Naive thymus-derived CD4-positive, alpha-beta T cell (primary cell): ENCODE results near the gene ULBP1. TPM values are rescaled to one million over a fixed set of nuclear protein-coding genes. Genes with fewer than 3 reads are reported as not detected.
"Not testable (repeated sequence)": the region's sequence is repeated elsewhere in the genome, so short reads cannot be mapped to it uniquely, and the experiment has no call there.

ENCODE experiments used
- ATAC-seq: fragments of 150-1000 bp; cut with Tn5 transposase; 2 replicates; pipeline ENCODE4 v1.10.0; 2021; ENCODE audit warnings: mild to moderate bottlenecking, moderate library complexity
- CTCF ChIA-PET: fragments of 350-600 bp; sonication (Branson Sonifier 250); formaldehyde crosslinking; loops from one replicate; lab custom pipeline; 2021; ENCODE audit warnings: antibody characterized with exemption; lab: Charles Lee
- POLR2A ChIA-PET: fragments of 350-600 bp; sonication (Branson Sonifier 250); formaldehyde crosslinking; loops from one replicate; lab custom pipeline; 2021; ENCODE audit warnings: antibody characterized with exemption, inconsistent platforms; lab: Charles Lee
- DNase-seq, 9 donors: peaks; one replicate each; pipeline versions ENCODE4 v3.0.0 to v3.0.0-alpha.2; 2020 to 2022; ENCODE audit warnings: mixed read lengths in 1 of 9
- H3K27ac ChIP-seq: one replicate; pipeline ENCODE4 v1.7.0; 2013; ENCODE audit warnings: mild to moderate bottlenecking, low read depth, low read length, moderate library complexity
- H3K27me3 ChIP-seq, 2 donors: one replicate each; pipeline ENCODE4 v1.7.0; 2013; ENCODE audit warnings: low read length in 2 of 2, mild to moderate bottlenecking in 2 of 2, moderate library complexity in 2 of 2; ENCODE audit not compliant: control insufficient read depth in 2 of 2, insufficient read depth in 2 of 2
- H3K36me3 ChIP-seq, 3 experiments: 1 replicate in 2 of 3; 2 replicates in 1 of 3; pipeline ENCODE4 v1.7.0; 2013; ENCODE audit warnings: low read length in 3 of 3, mild to moderate bottlenecking in 3 of 3, moderate library complexity in 1 of 3; ENCODE audit not compliant: insufficient read depth in 3 of 3, control insufficient read depth in 2 of 3
- H3K4me1 ChIP-seq, 2 donors: one replicate each; pipeline ENCODE4 v1.7.0; 2013; ENCODE audit warnings: low read length in 2 of 2, mild to moderate bottlenecking in 2 of 2, moderate library complexity in 1 of 2; ENCODE audit not compliant: control insufficient read depth in 2 of 2, insufficient read depth in 2 of 2
- H3K4me3 ChIP-seq: 2 replicates; pipeline ENCODE4 v1.7.0; 2013; ENCODE audit warnings: mild to moderate bottlenecking, low read length
- H3K9me3 ChIP-seq, 3 experiments: 1 replicate in 2 of 3; 2 replicates in 1 of 3; pipeline ENCODE4 v1.7.0; 2013; ENCODE audit warnings: low read length in 3 of 3; ENCODE audit not compliant: control insufficient read depth in 2 of 3
- H3K27ac Mint-ChIP-seq, 9 donors: one replicate each; pipeline ENCODE4 v1.8.0; 2020 to 2022; ENCODE audit warnings: mixed read lengths in 9 of 9, mild to moderate bottlenecking in 8 of 9, moderate library complexity in 5 of 9, inconsistent platforms in 2 of 9
- H3K27me3 Mint-ChIP-seq, 5 donors: one replicate each; pipeline ENCODE4 v1.8.0; 2021 to 2022; ENCODE audit warnings: mixed read lengths in 5 of 5, mild to moderate bottlenecking in 1 of 5
- H3K36me3 Mint-ChIP-seq, 5 donors: one replicate each; pipeline ENCODE4 v1.8.0; 2020 to 2022; ENCODE audit warnings: mixed read lengths in 5 of 5, mild to moderate bottlenecking in 3 of 5, inconsistent platforms in 1 of 5
- H3K4me1 Mint-ChIP-seq, 7 donors: one replicate each; pipeline ENCODE4 v1.8.0; 2020 to 2022; ENCODE audit warnings: mixed read lengths in 7 of 7, mild to moderate bottlenecking in 3 of 7, inconsistent platforms in 1 of 7
- H3K4me3 Mint-ChIP-seq, 10 donors: one replicate each; pipeline ENCODE4 v1.8.0; 2020 to 2022; ENCODE audit warnings: mild to moderate bottlenecking in 10 of 10, mixed read lengths in 10 of 10, moderate library complexity in 6 of 10, inconsistent platforms in 2 of 10
- H3K9me3 Mint-ChIP-seq, 11 donors: one replicate each; pipeline ENCODE4 v1.8.0; 2020 to 2022; ENCODE audit warnings: mixed read lengths in 11 of 11, mild to moderate bottlenecking in 4 of 11, inconsistent platforms in 1 of 11, moderate library complexity in 1 of 11
- intact Hi-C, 2 donors: fragments of 100-400 bp; cut with micrococcal nuclease; formaldehyde crosslinking; loops; one replicate each; pipeline ENCODE4 v1.15.1; 2023
- polyA plus RNA-seq, 2 donors: library from polyadenylated mRNA; unstranded; fragments of 300-500 nt; fragmentation: Illumina TruSeq; gene quantifications; one replicate each; pipeline ENCODE4 v1.2.3, GENCODE V29; 2021
- total RNA-seq, 6 experiments: library from RNA in 5 of 6; stranded (reverse) in 5 of 6; gene quantifications; 1 replicate in 5 of 6; 2 replicates in 1 of 6; pipeline ENCODE4 v1.2.3 and lab custom pipeline; 2021 to 2026

ULBP1 gene
- total and polyA plus RNA-seq, 7 experiments from 2014 or later = 1.4 TPM; not detected in 6

GRCh38 chr6:149990661-149991471, 27.1 kb downstream of the ULBP1 start:
- Histone ChIP-seq H3K27ac (no peak overlapping the region), H3K27me3 (peaks cover 15 to 40% of the 10 kb centered on the region in 2 donors), H3K4me1 (peaks cover 24 to 26% of the 10 kb centered on the region in 2 donors), H3K4me3 (peak overlapping the region; percentile 53), H3K9me3 (peaks cover 0 to 9% (median 4%) of the 10 kb centered on the region in 3 experiments), H3K36me3 (no peaks in the 10 kb centered on the region)
- H3K27ac Mint-ChIP-seq = peak overlapping the region in 1 of 9 donors; percentile 10
- POLR2A ChIA-PET = no interaction called here
- peaks cover 3 to 23% (median 17%) of the 10 kb centered on the region in 11 donors for H3K9me3 Mint-ChIP-seq
- peaks cover 0 to 12% (median 5%) of the 10 kb centered on the region in 5 donors for H3K36me3 Mint-ChIP-seq
- CTCF ChIA-PET = interaction anchor here (0.6 kb wide), 1 partner anchor 26 kb away, joined by 3 read pairs; no protein-coding TSS in a partner anchor
- H3K4me3 Mint-ChIP-seq = peak overlapping the region; percentile 66 to 95 (median 82)
- DNase-seq (peak in 2 of 9 donors; percentile 23 to 27), ATAC-seq (peak; percentile 58)
- peaks cover 89 to 97% (median 96%) of the 10 kb centered on the region in 5 donors for H3K27me3 Mint-ChIP-seq
- intact Hi-C loops = loop anchor here (1.0 to 2.0 kb wide), 3 partner anchors 13 to 26 kb away; no protein-coding TSS in a partner anchor
- peaks cover 25 to 38% (median 30%) of the 10 kb centered on the region in 7 donors for H3K4me1 Mint-ChIP-seq

GRCh38 chr6:149991472-149991795, 27.7 kb downstream of the ULBP1 start:
- peaks cover 0 to 12% (median 5%) of the 10 kb centered on the region in 5 donors for H3K36me3 Mint-ChIP-seq
- peak overlapping the region in 1 of 9 donors; percentile 10 for H3K27ac Mint-ChIP-seq
- H3K27ac ChIP-seq, H3K9me3 ChIP-seq, DNase-seq, H3K36me3 ChIP-seq, POLR2A ChIA-PET: not testable (repeated sequence)
- H3K4me1 ChIP-seq = peaks cover 24 to 26% of the 10 kb centered on the region in 2 donors
- CTCF ChIA-PET = interaction anchor here (0.6 kb wide), 1 partner anchor 25 kb away, joined by 3 read pairs; no protein-coding TSS in a partner anchor
- ATAC-seq = peak; percentile 49
- H3K27me3 ChIP-seq = peaks cover 15 to 41% of the 10 kb centered on the region in 2 donors
- H3K4me3 Mint-ChIP-seq = peak overlapping the region; percentile 66 to 95 (median 82)
- H3K4me3 ChIP-seq = peak overlapping the region; percentile 53
- peaks cover 3 to 23% (median 17%) of the 10 kb centered on the region in 11 donors for H3K9me3 Mint-ChIP-seq
- intact Hi-C loops = loop anchor here (1.0 to 2.0 kb wide), 3 partner anchors 13 to 27 kb away; no protein-coding TSS in a partner anchor
- H3K27me3 Mint-ChIP-seq = peaks cover 84 to 97% (median 94%) of the 10 kb centered on the region in 5 donors
- peaks cover 25 to 38% (median 30%) of the 10 kb centered on the region in 7 donors for H3K4me1 Mint-ChIP-seq

- H3K27me3 ChIP-seq = peaks cover 15 to 41% of the 10 kb centered on the region in 2 donors
- no peak overlapping the region for H3K27ac Mint-ChIP-seq
- peak overlapping the region; percentile 53 for H3K4me3 ChIP-seq
- DNase-seq (no peak), ATAC-seq (no peak)
- peaks cover 0 to 9% (median 4%) of the 10 kb centered on the region in 3 experiments for H3K9me3 ChIP-seq
- intact Hi-C loops = loop anchor here (1.0 to 2.0 kb wide), 3 partner anchors 12 to 27 kb away; no protein-coding TSS in a partner anchor
- H3K4me1 ChIP-seq = peaks cover 24 to 26% of the 10 kb centered on the region in 2 donors
- CTCF ChIA-PET = interaction anchor here (0.5 kb wide), 1 partner anchor 8 kb away, joined by 3 read pairs; no protein-coding TSS in a partner anchor
- peak overlapping the region in 9 of 10 donors; percentile 70 to 95 (median 82) for H3K4me3 Mint-ChIP-seq
- peaks cover 25 to 38% (median 30%) of the 10 kb centered on the region in 7 donors for H3K4me1 Mint-ChIP-seq
- peaks cover 0 to 12% (median 5%) of the 10 kb centered on the region in 5 donors for H3K36me3 Mint-ChIP-seq
- H3K36me3 ChIP-seq = no peaks in the 10 kb centered on the region
- no peak overlapping the region for H3K27ac ChIP-seq
- POLR2A ChIA-PET = no interaction called here
- peaks cover 84 to 97% (median 94%) of the 10 kb centered on the region in 5 donors for H3K27me3 Mint-ChIP-seq
- peaks cover 3 to 22% (median 17%) of the 10 kb centered on the region in 11 donors for H3K9me3 Mint-ChIP-seq
Measured at GRCh38 chr6:149991838-149992237, 28.1 kb downstream of the ULBP1 start.

GRCh38 chr6:149995235-149995750, 31.6 kb downstream of the ULBP1 start:
- H3K9me3 Mint-ChIP-seq = peaks cover 0 to 5% (median 0%) of the 10 kb centered on the region in 11 donors
- peaks cover 0 to 7% (median 0%) of the 10 kb centered on the region in 5 donors for H3K36me3 Mint-ChIP-seq
- no peak overlapping the region for H3K27ac Mint-ChIP-seq
- POLR2A ChIA-PET = interaction anchor here (0.6 kb wide), 1 partner anchor 12 kb away, joined by 4 read pairs; no protein-coding TSS in a partner anchor
- peaks cover 2 to 20% of the 10 kb centered on the region in 2 donors for H3K27me3 ChIP-seq
- H3K4me1 Mint-ChIP-seq = peaks cover 14 to 18% (median 15%) of the 10 kb centered on the region in 7 donors
- intact Hi-C loops = no loop called here
- H3K36me3 ChIP-seq = no peaks in the 10 kb centered on the region
- H3K27me3 Mint-ChIP-seq = peaks cover 55 to 88% (median 75%) of the 10 kb centered on the region in 5 donors
- CTCF ChIA-PET = no interaction called here
- H3K4me3 ChIP-seq = no peak overlapping the region
- H3K9me3 ChIP-seq = no peaks in the 10 kb centered on the region
- peaks cover 16 to 17% of the 10 kb centered on the region in 2 donors for H3K4me1 ChIP-seq
- no peak for DNase-seq
- no peak overlapping the region for H3K27ac ChIP-seq
- no peak for ATAC-seq
- H3K4me3 Mint-ChIP-seq = no peak overlapping the region

- peaks cover 0 to 18% of the 10 kb centered on the region in 2 donors for H3K27me3 ChIP-seq
- CTCF ChIA-PET = no interaction called here
- H3K9me3 Mint-ChIP-seq = peaks cover 0 to 6% (median 0%) of the 10 kb centered on the region in 11 donors
Measured at GRCh38 chr6:149995971-149996370, 32.2 kb downstream of the ULBP1 start.

GRCh38 chr6:149999636-150000035, 35.9 kb downstream of the ULBP1 start:
- no peak overlapping the region for H3K27ac ChIP-seq
- Mint-ChIP-seq H3K4me1 (peaks cover 7 to 33% (median 19%) of the 10 kb centered on the region in 7 donors), H3K27ac (peak overlapping the region in 1 of 9 donors; percentile 6), H3K9me3 (peaks cover 0 to 10% (median 0%) of the 10 kb centered on the region in 11 donors), H3K36me3 (peaks cover 0 to 32% (median 0%) of the 10 kb centered on the region in 5 donors), H3K27me3 (peaks cover 14 to 49% (median 34%) of the 10 kb centered on the region in 5 donors), H3K4me3 (no peak overlapping the region)
- ChIA-PET CTCF (no interaction called here), POLR2A (no interaction called here)
- no peaks in the 10 kb centered on the region for H3K9me3 ChIP-seq
- no peaks in the 10 kb centered on the region for H3K36me3 ChIP-seq
- H3K4me3 ChIP-seq = no peak overlapping the region
- intact Hi-C loops = loop anchor here (5.0 to 10.0 kb wide), 3 partner anchors 252 to 1455 kb away; partner anchors contain the start of genes LATS1 (in 1 of the 2), NUP43 (in 1 of the 2), PCMT1 (in 1 of the 2) and RMND1 (in 1 of the 2)
- peaks cover 7 to 26% of the 10 kb centered on the region in 2 donors for H3K4me1 ChIP-seq
- ATAC-seq = no peak
- no peak for DNase-seq
- H3K27me3 ChIP-seq = peaks cover 0 to 4% of the 10 kb centered on the region in 2 donors

More at GRCh38 chr6:149995971-149996370, 32.2 kb downstream of the ULBP1 start:
- H3K4me1 Mint-ChIP-seq = peaks cover 9 to 17% (median 12%) of the 10 kb centered on the region in 7 donors
- DNase-seq (no peak), ATAC-seq (no peak)
- POLR2A ChIA-PET = no interaction called here
- Histone ChIP-seq H3K36me3 (no peaks in the 10 kb centered on the region), H3K4me3 (no peak overlapping the region), H3K9me3 (no peaks in the 10 kb centered on the region), H3K4me1 (peaks cover 9 to 15% of the 10 kb centered on the region in 2 donors), H3K27ac (no peak overlapping the region)
- H3K36me3 Mint-ChIP-seq = peaks cover 0 to 9% (median 0%) of the 10 kb centered on the region in 5 donors
- no peak overlapping the region for H3K27ac Mint-ChIP-seq
- intact Hi-C loops = no loop called here
- H3K27me3 Mint-ChIP-seq = peaks cover 49 to 82% (median 69%) of the 10 kb centered on the region in 5 donors
- H3K4me3 Mint-ChIP-seq = no peak overlapping the region
